Dendritic cell treated with granulocyte-macrophage colony-stimulating factor and Interleukin-4, amounts not matched to agents 40 ng/mL and 50 ng/mL, for 4 days (primary cell): ENCODE data around the gene RASGRF1.

Experiments used
- H3K27ac Mint-ChIP-seq: one replicate; pipeline ENCODE4 v1.8.0; 2022; ENCODE audit warnings: mild to moderate bottlenecking, mixed read lengths
- H3K27me3 Mint-ChIP-seq: one replicate; pipeline ENCODE4 v1.8.0; 2022; ENCODE audit warnings: mild to moderate bottlenecking, mixed read lengths
- H3K36me3 Mint-ChIP-seq: one replicate; pipeline ENCODE4 v1.8.0; 2022; ENCODE audit warnings: low read depth, mixed read lengths
- H3K4me1 Mint-ChIP-seq: one replicate; pipeline ENCODE4 v1.8.0; 2022; ENCODE audit warnings: low read depth, mixed read lengths
- H3K4me3 Mint-ChIP-seq: one replicate; pipeline ENCODE4 v1.8.0; 2022; ENCODE audit warnings: mild to moderate bottlenecking, moderate library complexity, mixed read lengths
- H3K9me3 Mint-ChIP-seq: one replicate; pipeline ENCODE4 v1.8.0; 2022; ENCODE audit warnings: mixed read lengths
- intact Hi-C: fragments of 100-400 bp; cut with micrococcal nuclease; formaldehyde crosslinking; loops from one replicate; pipeline ENCODE4 v1.15.0; 2022

The RASGRF1 gene

GRCh38 chr15:78913012-78913411 lies 177.6 kb downstream of the RASGRF1 start:
- Mint-ChIP-seq H3K27me3 (no peaks in the 10 kb centered on the region), H3K27ac (peak overlapping the region; percentile 78), H3K4me1 (peaks cover 91% of the 10 kb centered on the region), H3K36me3 (peaks cover 72% of the 10 kb centered on the region), H3K4me3 (no peak overlapping the region), H3K9me3 (no peaks in the 10 kb centered on the region)
- intact Hi-C loops: loop anchor here (5.0 kb wide), 1 partner anchor 89 kb away; no protein-coding TSS in a partner anchor

GRCh38 chr15:78912316-78912715 lies 178.3 kb downstream of the RASGRF1 start:
- Mint-ChIP-seq H3K36me3 (peaks cover 72% of the 10 kb centered on the region), H3K27ac (peak overlapping the region; percentile 78), H3K4me3 (no peak overlapping the region), H3K9me3 (no peaks in the 10 kb centered on the region), H3K4me1 (peaks cover 90% of the 10 kb centered on the region), H3K27me3 (no peaks in the 10 kb centered on the region)
- intact Hi-C loops: loop anchor here (5.0 kb wide), 1 partner anchor 90 kb away; no protein-coding TSS in a partner anchor

- Mint-ChIP-seq H3K27ac (peak overlapping the region; percentile 16), H3K9me3 (no peaks in the 10 kb centered on the region), H3K4me1 (peaks cover 78% of the 10 kb centered on the region), H3K36me3 (peaks cover 84% of the 10 kb centered on the region), H3K27me3 (no peaks in the 10 kb centered on the region), H3K4me3 (no peak overlapping the region)
- intact Hi-C loops: loop anchor here (1.0 to 5.0 kb wide), 2 partner anchors 92 to 115 kb away; no protein-coding TSS in a partner anchor
Observed at GRCh38 chr15:78910271-78910670, 180.3 kb downstream of the RASGRF1 start.
